Endothelial cell of umbilical vein (primary cell): Measurements from ENCODE around the gene PTPRH. TPM values are rescaled to one million over a fixed set of nuclear protein-coding genes. Genes with fewer than 3 reads are reported as not detected.

ENCODE experiments used
- BruUV-seq: library from RNA; stranded (reverse); fragments of 400-500 nt; replicated peaks from 2 replicates; lab custom pipeline; 2021; lab: Mats Ljungman, UMichigan
- CTCF ChIA-PET: fragments of 300-600, 350-600 bp; sonication (Branson Sonifier 250); formaldehyde crosslinking; loops from one replicate; lab custom pipeline; 2021; ENCODE audit warnings: antibody characterized with exemption, inconsistent platforms; lab: Charles Lee
- POLR2A ChIA-PET: fragments of 300-600, 350-600 bp; sonication (Branson Sonifier 250); formaldehyde crosslinking; loops from one replicate; lab custom pipeline; 2021; ENCODE audit warnings: antibody characterized with exemption, inconsistent platforms; lab: Charles Lee
- DNase-seq: peaks from one replicate; pipeline ENCODE4 v3.0.0-alpha.2; 2011; ENCODE audit warnings: low read depth, low spot score
- FAIRE-seq: peaks from 2 replicates; lab custom pipeline; 2011; peaks lifted over from hg19 to GRCh38; lab: Jason Lieb, UNC
- H2AFZ ChIP-seq: 2 replicates; pipeline ENCODE4 v1.6.0; 2012; ENCODE audit warnings: low read depth, low read length, control low read depth, inconsistent platforms
- H3K27ac ChIP-seq: 2 replicates; pipeline ENCODE4 v1.5.1; 2011; ENCODE audit warnings: low read depth, mild to moderate bottlenecking, control low read depth, low read length, moderate library complexity; ENCODE audit not compliant: insufficient read depth
- H3K27me3 ChIP-seq, 2 experiments: 2 replicates each; pipeline versions ENCODE4 v1.6.0 to v1.6.1; 2011; ENCODE audit warnings: low read length in 2 of 2, mixed read lengths in 1 of 2; ENCODE audit not compliant: control insufficient read depth in 2 of 2, insufficient read depth in 2 of 2
- H3K36me3 ChIP-seq, 2 experiments: 2 replicates in 1 of 2; 3 replicates in 1 of 2; pipeline ENCODE4 v1.5.1; 2011; ENCODE audit warnings: low read length in 2 of 2, mild to moderate bottlenecking in 1 of 2, moderate library complexity in 1 of 2; ENCODE audit not compliant: control insufficient read depth in 2 of 2, insufficient read depth in 2 of 2; ENCODE audit errors: extremely low read depth in 1 of 2
- H3K4me1 ChIP-seq: 3 replicates; pipeline ENCODE4 v1.5.1; 2011; ENCODE audit warnings: mild to moderate bottlenecking, low read length; ENCODE audit not compliant: control insufficient read depth, insufficient read depth; ENCODE audit errors: extremely low read depth
- H3K4me2 ChIP-seq: 2 replicates; pipeline ENCODE4 v1.6.1; 2011; ENCODE audit warnings: low read length, control low read depth, mixed read lengths; ENCODE audit not compliant: insufficient read depth
- H3K4me3 ChIP-seq, 3 experiments: fragments of 200-600 bp in 1 of 3; sonication (generic), shearing (Covaris generic) in 1 of 3; replicated peaks in 1 of 3; 2 replicates each; pipeline ENCODE4 v1.5.1; 2011 to 2016; ENCODE audit warnings: control low read depth in 3 of 3, low read length in 3 of 3, mild to moderate bottlenecking in 2 of 3, inconsistent platforms in 1 of 3, low read depth in 1 of 3, moderate library complexity in 1 of 3; ENCODE audit not compliant: insufficient read depth in 1 of 3
- H3K79me2 ChIP-seq: 2 replicates; pipeline ENCODE4 v1.6.0; 2012; ENCODE audit warnings: low read length, inconsistent platforms; ENCODE audit not compliant: control insufficient read depth, insufficient read depth
- H3K9ac ChIP-seq: replicated peaks from 2 replicates; pipeline ENCODE3; 2011; ENCODE audit warnings: low read length, control low read depth; ENCODE audit not compliant: insufficient read depth; ENCODE audit errors: extremely low read depth
- H3K9me1 ChIP-seq: replicated peaks from 3 replicates; pipeline ENCODE4 v1.6.0; 2011; ENCODE audit warnings: mild to moderate bottlenecking, low read length; ENCODE audit not compliant: control insufficient read depth, insufficient read depth; ENCODE audit errors: extremely low read depth
- H3K9me3 ChIP-seq: replicated peaks from 2 replicates; pipeline ENCODE4 v1.5.1; 2012; ENCODE audit warnings: low read length, inconsistent platforms; ENCODE audit not compliant: control insufficient read depth, insufficient read depth
- H4K20me1 ChIP-seq: replicated peaks from 2 replicates; pipeline ENCODE3; 2011; ENCODE audit warnings: mild to moderate bottlenecking, low read length; ENCODE audit not compliant: control insufficient read depth, insufficient read depth; ENCODE audit errors: extremely low read depth
- EZH2 ChIP-seq: IDR thresholded peaks from 2 replicates; pipeline ENCODE4 v1.6.1; 2012; ENCODE audit warnings: borderline replicate concordance, low read depth, mild to moderate bottlenecking, moderate library complexity, low read length, inconsistent platforms; ENCODE audit not compliant: severe bottlenecking
- FOS ChIP-seq: IDR thresholded peaks from 2 replicates; pipeline ENCODE4 v1.6.1; 2011; ENCODE audit warnings: mild to moderate bottlenecking, low read length, moderate library complexity, borderline replicate concordance; ENCODE audit not compliant: insufficient read depth
- GATA2 ChIP-seq: IDR thresholded peaks from 2 replicates; pipeline ENCODE4 v1.7.0; 2011; ENCODE audit warnings: low read depth, mild to moderate bottlenecking, moderate library complexity, mixed read lengths, low read length; ENCODE audit not compliant: insufficient read length, insufficient read depth
- JUN ChIP-seq: IDR thresholded peaks from 2 replicates; pipeline ENCODE4 v1.6.1; 2011; ENCODE audit warnings: borderline replicate concordance, low read depth; ENCODE audit not compliant: insufficient read length, insufficient read depth
- MYC ChIP-seq: IDR thresholded peaks from one replicate; pipeline ENCODE4 v1.6.1; 2011; ENCODE audit warnings: mild to moderate bottlenecking, low read depth, low read length
- POLR2A ChIP-seq: IDR thresholded peaks from 2 replicates; pipeline ENCODE4 v1.6.1; 2012; ENCODE audit warnings: low read depth, mild to moderate bottlenecking, control low read depth, low read length
- POLR2AphosphoS5 ChIP-seq: IDR thresholded peaks from 2 replicates; pipeline ENCODE4 v1.6.1; 2012; ENCODE audit warnings: low read depth, mild to moderate bottlenecking, control low read depth, low read length, moderate library complexity; ENCODE audit not compliant: insufficient read depth
- dilution Hi-C: fragments of 300-500 bp; cut with MboI; formaldehyde crosslinking; loops from one replicate; pipeline ENCODE4 v1.15.0; 2019; ENCODE audit warnings: low sequenced_read_pairs; ENCODE audit not compliant: extremely low pct_ligation_motif_present
- intact Hi-C: fragments of 100-400 bp; cut with micrococcal nuclease; formaldehyde crosslinking; loops from one replicate; pipeline ENCODE4 v1.10.0; 2022
- polyA plus RNA-seq, 4 experiments: library from polyadenylated mRNA; depleted of rRNA in 3 of 4; stranded (reverse) in 3 of 4; unstranded in 1 of 4; fragments of >200 nt; gene quantifications; 2 replicates each; pipeline versions ENCODE4 v1.2.1 to v1.2.3, GENCODE V29; 2011 to 2012; ENCODE audit warnings: missing spikeins in 1 of 4
- total RNA-seq: library from RNA; stranded (reverse); gene quantifications from 2 replicates; pipeline ENCODE4 v1.2.3, GENCODE V29; 2021
- TF ChIP-seq, protein P1 (sequence below), 2 donors: IDR thresholded peaks; 1 replicate in 1 of 2; 2 replicates in 1 of 2; pipeline ENCODE4 v1.5.1; 2011; ENCODE audit warnings: low read length in 2 of 2, mild to moderate bottlenecking in 2 of 2, moderate library complexity in 2 of 2, control low read depth in 1 of 2, inconsistent platforms in 1 of 2, low read depth in 1 of 2; ENCODE audit not compliant: insufficient read depth in 1 of 2; ENCODE audit errors: extremely low read depth in 1 of 2
- TF ChIP-seq, protein P2 (sequence below): IDR thresholded peaks from 2 replicates; pipeline ENCODE4 v1.6.1; 2011; ENCODE audit not compliant: insufficient read depth, insufficient read length

The PTPRH gene
- total and polyA plus RNA-seq, 2 donors (not counting 3 experiments of a cell fraction or from before 2014, with no cell fraction given): 0.14 to 1.00 TPM

DNA sequence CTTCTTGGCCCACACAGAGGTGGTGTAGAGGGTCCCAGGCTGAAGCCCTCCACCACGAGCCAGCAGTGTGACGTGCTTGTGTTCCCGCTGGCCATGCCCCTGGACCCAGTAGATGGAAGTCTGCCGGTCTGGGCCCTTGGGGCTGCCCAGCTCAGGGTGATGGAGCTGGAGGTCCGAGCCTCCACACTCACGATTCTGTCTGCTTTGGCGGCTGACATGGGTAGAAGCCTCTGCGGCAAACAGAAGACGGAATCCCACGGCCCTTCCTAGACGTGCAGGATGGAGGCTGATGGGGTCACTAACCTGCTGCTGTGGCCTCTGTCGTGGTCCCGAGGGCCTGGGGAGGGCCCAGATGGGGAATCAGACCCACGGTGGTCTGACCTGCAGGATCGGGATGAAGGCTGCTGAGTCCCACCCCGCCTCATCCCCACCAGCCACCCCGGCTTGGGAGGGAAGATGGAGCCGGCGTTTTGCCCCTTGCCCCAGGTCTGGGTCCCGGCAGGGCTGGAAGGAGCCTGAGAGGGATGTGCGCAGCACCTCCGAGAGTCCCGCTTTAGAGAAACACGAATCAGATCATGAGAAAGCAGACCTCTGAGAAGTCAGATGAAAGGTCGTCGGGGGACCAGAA, 14.9 kb upstream of the PTPRH start:
- Histone ChIP-seq H3K36me3 (peaks cover 0 to 11% of the 10 kb centered on the region in 2 experiments), H3K4me1 (no peaks in the 10 kb centered on the region), H3K9me3 (no peaks in the 10 kb centered on the region), H3K9me1 (no peaks in the 10 kb centered on the region), H3K4me2 (no peak overlapping the region), H3K79me2 (no peaks in the 10 kb centered on the region), H3K4me3 (no peak overlapping the region), H3K27me3 (no peaks in the 10 kb centered on the region), H3K27ac (no peak overlapping the region), H3K9ac (no peak overlapping the region), H4K20me1 (no peaks in the 10 kb centered on the region), H2AFZ (no peak overlapping the region)
- intact Hi-C loops (no loop called here), dilution Hi-C loops (no loop called here)
- ChIA-PET CTCF (no interaction called here), POLR2A (no interaction called here)
- DNase-seq (no peak), FAIRE-seq (no peak)
- TF ChIP-seq POLR2AphosphoS5: no peak
- TF ChIP-seq, protein P1, sequence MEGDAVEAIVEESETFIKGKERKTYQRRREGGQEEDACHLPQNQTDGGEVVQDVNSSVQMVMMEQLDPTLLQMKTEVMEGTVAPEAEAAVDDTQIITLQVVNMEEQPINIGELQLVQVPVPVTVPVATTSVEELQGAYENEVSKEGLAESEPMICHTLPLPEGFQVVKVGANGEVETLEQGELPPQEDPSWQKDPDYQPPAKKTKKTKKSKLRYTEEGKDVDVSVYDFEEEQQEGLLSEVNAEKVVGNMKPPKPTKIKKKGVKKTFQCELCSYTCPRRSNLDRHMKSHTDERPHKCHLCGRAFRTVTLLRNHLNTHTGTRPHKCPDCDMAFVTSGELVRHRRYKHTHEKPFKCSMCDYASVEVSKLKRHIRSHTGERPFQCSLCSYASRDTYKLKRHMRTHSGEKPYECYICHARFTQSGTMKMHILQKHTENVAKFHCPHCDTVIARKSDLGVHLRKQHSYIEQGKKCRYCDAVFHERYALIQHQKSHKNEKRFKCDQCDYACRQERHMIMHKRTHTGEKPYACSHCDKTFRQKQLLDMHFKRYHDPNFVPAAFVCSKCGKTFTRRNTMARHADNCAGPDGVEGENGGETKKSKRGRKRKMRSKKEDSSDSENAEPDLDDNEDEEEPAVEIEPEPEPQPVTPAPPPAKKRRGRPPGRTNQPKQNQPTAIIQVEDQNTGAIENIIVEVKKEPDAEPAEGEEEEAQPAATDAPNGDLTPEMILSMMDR (IDR thresholded peaks at IDR 0.05; ENCODE audit: extremely low read depth in 1 of 2, insufficient read depth in 1 of 2, low read depth in 1 of 2, low read length in 2 of 2): no peak
- TF ChIP-seq JUN: no peak
- TF ChIP-seq, protein P2, sequence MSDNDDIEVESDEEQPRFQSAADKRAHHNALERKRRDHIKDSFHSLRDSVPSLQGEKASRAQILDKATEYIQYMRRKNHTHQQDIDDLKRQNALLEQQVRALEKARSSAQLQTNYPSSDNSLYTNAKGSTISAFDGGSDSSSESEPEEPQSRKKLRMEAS: no peak
- TF ChIP-seq GATA2: no peak
- no peak for TF ChIP-seq FOS
- no peak for TF ChIP-seq EZH2
- TF ChIP-seq POLR2A: no peak
- no peak for TF ChIP-seq MYC
- no TSS peak for BruUV-seq
